DND-41 (cell line): ENCODE measurements around the gene ENTPD5.
"Not testable (repeated sequence)": the region's sequence is repeated elsewhere in the genome, so short reads cannot be mapped to it uniquely, and the experiment has no call there.

Experiments
- ATAC-seq: fragments of 200-7000 bp; cut with Tn5 transposase; 3 replicates; pipeline ENCODE4 v1.9.1; 2021; ENCODE audit warnings: low read depth; ENCODE audit not compliant: insufficient read depth
- DNase-seq: peaks from one replicate; pipeline ENCODE4 v3.0.0-alpha.2; 2020
- H2AFZ ChIP-seq: 2 replicates; pipeline ENCODE4 v1.6.0; 2012; ENCODE audit warnings: low read depth, low read length
- H3K27ac ChIP-seq: 2 replicates; pipeline ENCODE4 v1.5.1; 2012; ENCODE audit warnings: low read length, inconsistent platforms
- H3K27me3 ChIP-seq: fragments of 200-600 bp; sonication (generic); 2 replicates; pipeline ENCODE4 v1.6.0; 2012; ENCODE audit warnings: low read length, mild to moderate bottlenecking, inconsistent platforms; ENCODE audit not compliant: insufficient read depth, poor library complexity
- H3K36me3 ChIP-seq: 2 replicates; pipeline ENCODE4 v1.5.1; 2012; ENCODE audit warnings: low read length, inconsistent platforms; ENCODE audit not compliant: insufficient read depth
- H3K4me1 ChIP-seq: 2 replicates; pipeline ENCODE4 v1.5.1; 2012; ENCODE audit warnings: mild to moderate bottlenecking, low read length; ENCODE audit not compliant: insufficient read depth
- H3K4me2 ChIP-seq: 2 replicates; pipeline ENCODE4 v1.6.0; 2012; ENCODE audit warnings: mild to moderate bottlenecking, moderate library complexity, low read length, inconsistent platforms; ENCODE audit not compliant: insufficient read depth
- H3K4me3 ChIP-seq, 2 experiments: fragments of 200-600 bp in 1 of 2; shearing (Covaris generic) in 1 of 2; 2 replicates each; pipeline ENCODE4 v1.5.1; 2012 to 2016; ENCODE audit warnings: inconsistent platforms in 2 of 2, low read length in 2 of 2, mild to moderate bottlenecking in 2 of 2, low read depth in 1 of 2, moderate library complexity in 1 of 2
- H3K79me2 ChIP-seq: 2 replicates; pipeline ENCODE4 v1.6.0; 2012; ENCODE audit warnings: low read length, inconsistent platforms; ENCODE audit not compliant: insufficient read depth
- H3K9ac ChIP-seq: 2 replicates; pipeline ENCODE4 v1.6.0; 2012; ENCODE audit warnings: low read depth, mild to moderate bottlenecking, inconsistent platforms, low read length, moderate library complexity
- H3K9me3 ChIP-seq: 2 replicates; pipeline ENCODE4 v1.5.1; 2012; ENCODE audit warnings: low read length, moderate library complexity, mild to moderate bottlenecking, inconsistent platforms; ENCODE audit not compliant: insufficient read depth, severe bottlenecking
- H4K20me1 ChIP-seq: 2 replicates; pipeline ENCODE4 v1.6.0; 2012; ENCODE audit warnings: low read length; ENCODE audit not compliant: insufficient read depth
- CTCF ChIP-seq: IDR thresholded peaks from 2 replicates; pipeline ENCODE4 v1.5.1; 2012; ENCODE audit warnings: borderline replicate concordance, low read length, moderate library complexity, mild to moderate bottlenecking; ENCODE audit not compliant: poor library complexity, severe bottlenecking; ENCODE audit errors: extremely low read depth
- EZH2 ChIP-seq: IDR thresholded peaks from 3 replicates; pipeline ENCODE4 v1.6.1; 2012; ENCODE audit warnings: borderline replicate concordance, low read depth, mild to moderate bottlenecking, moderate library complexity, low read length, inconsistent platforms; ENCODE audit not compliant: severe bottlenecking

Gene ENTPD5

GRCh38 chr14:73997944-73998447 is 21.1 kb downstream of the ENTPD5 start:
- no peaks in the 10 kb centered on the region for H4K20me1 ChIP-seq
- no peaks in the 10 kb centered on the region for H3K4me1 ChIP-seq
- no peaks in the 10 kb centered on the region for H3K9me3 ChIP-seq
- DNase-seq = no peak
- H2AFZ ChIP-seq = no peak overlapping the region
- H3K27ac ChIP-seq = no peak overlapping the region
- peaks cover 12% of the 10 kb centered on the region; the same call in 1 of the 2 replicates for H3K36me3 ChIP-seq
- H3K79me2 ChIP-seq = no peaks in the 10 kb centered on the region
- H3K4me2 ChIP-seq = no peak overlapping the region
- no peak overlapping the region for H3K4me3 ChIP-seq
- no peak for TF ChIP-seq EZH2
- TF ChIP-seq CTCF = no peak
- ATAC-seq = no peak
- H3K27me3 ChIP-seq = no peaks in the 10 kb centered on the region
- no peak overlapping the region for H3K9ac ChIP-seq

- Histone ChIP-seq H3K27ac (no peak overlapping the region), H3K4me1 (no peaks in the 10 kb centered on the region), H3K4me3 (no peak overlapping the region), H2AFZ (no peak overlapping the region), H3K4me2 (no peak overlapping the region), H4K20me1 (no peaks in the 10 kb centered on the region), H3K9me3 (no peaks in the 10 kb centered on the region), H3K79me2 (no peaks in the 10 kb centered on the region), H3K27me3 (no peaks in the 10 kb centered on the region), H3K36me3 (peaks cover 12% of the 10 kb centered on the region; the same call in 1 of the 2 replicates), H3K9ac (no peak overlapping the region)
- DNase-seq (no peak), ATAC-seq (no peak)
- TF ChIP-seq CTCF (no peak), EZH2 (no peak)
Observed at GRCh38 chr14:73997108-73997943, 21.8 kb downstream of the ENTPD5 start.

GRCh38 chr14:73996731-73997107 is 22.4 kb downstream of the ENTPD5 start:
- Histone ChIP-seq H3K4me1 (no peaks in the 10 kb centered on the region), H3K4me2 (no peak overlapping the region), H3K79me2 (no peaks in the 10 kb centered on the region), H3K4me3 (no peak overlapping the region), H3K27me3 (no peaks in the 10 kb centered on the region), H3K9me3 (no peaks in the 10 kb centered on the region), H3K27ac (no peak overlapping the region), H4K20me1 (no peaks in the 10 kb centered on the region), H2AFZ (no peak overlapping the region), H3K9ac (no peak overlapping the region), H3K36me3 (peaks cover 12% of the 10 kb centered on the region; the same call in 1 of the 2 replicates)
- no peak for ATAC-seq
- TF ChIP-seq EZH2 (no peak), CTCF (no peak)
- no peak for DNase-seq

GRCh38 chr14:73995977-73996378 is 23.1 kb downstream of the ENTPD5 start:
- Histone ChIP-seq H3K79me2 (no peaks in the 10 kb centered on the region), H3K9ac (no peak overlapping the region), H3K4me1 (no peaks in the 10 kb centered on the region), H3K4me2 (no peak overlapping the region), H2AFZ (no peak overlapping the region), H3K36me3 (peaks cover 12% of the 10 kb centered on the region; the same call in 1 of the 2 replicates), H4K20me1 (no peaks in the 10 kb centered on the region), H3K9me3 (no peaks in the 10 kb centered on the region), H3K27ac (no peak overlapping the region), H3K27me3 (no peaks in the 10 kb centered on the region), H3K4me3 (no peak overlapping the region)
- no peak for ATAC-seq
- DNase-seq = no peak
- no peak for TF ChIP-seq EZH2

- H3K4me3 ChIP-seq, ATAC-seq, H2AFZ ChIP-seq, H3K9me3 ChIP-seq, H3K27ac ChIP-seq, H3K4me2 ChIP-seq, H3K27me3 ChIP-seq, DNase-seq, H3K9ac ChIP-seq, H4K20me1 ChIP-seq, H3K4me1 ChIP-seq, H3K79me2 ChIP-seq: not testable (repeated sequence)
- H3K36me3 ChIP-seq = peaks cover 12% of the 10 kb centered on the region; the same call in 1 of the 2 replicates
Observed at GRCh38 chr14:73994926-73995325, 24.2 kb downstream of the ENTPD5 start.
